Testis (tissue), 2 donors: ENCODE measurements around the gene DLEC1.

Experiments
- POLR2A ChIP-seq: fragments of 450-650 bp; IDR thresholded peaks from one replicate; pipeline ENCODE4 v1.6.1; 2017; ENCODE audit warnings: antibody characterized with exemption, mild to moderate bottlenecking, moderate library complexity
- TF ChIP-seq, protein P1 (sequence below), 3 experiments: fragments of 450-650 bp in 2 of 3; fragments of 200-600 bp in 1 of 3; sonication (generic) in 1 of 3; IDR thresholded peaks; one replicate each; pipeline ENCODE4 v1.5.1; 2016 to 2019; ENCODE audit warnings: antibody characterized with exemption in 3 of 3, mild to moderate bottlenecking in 2 of 3, moderate library complexity in 1 of 3

DNA sequence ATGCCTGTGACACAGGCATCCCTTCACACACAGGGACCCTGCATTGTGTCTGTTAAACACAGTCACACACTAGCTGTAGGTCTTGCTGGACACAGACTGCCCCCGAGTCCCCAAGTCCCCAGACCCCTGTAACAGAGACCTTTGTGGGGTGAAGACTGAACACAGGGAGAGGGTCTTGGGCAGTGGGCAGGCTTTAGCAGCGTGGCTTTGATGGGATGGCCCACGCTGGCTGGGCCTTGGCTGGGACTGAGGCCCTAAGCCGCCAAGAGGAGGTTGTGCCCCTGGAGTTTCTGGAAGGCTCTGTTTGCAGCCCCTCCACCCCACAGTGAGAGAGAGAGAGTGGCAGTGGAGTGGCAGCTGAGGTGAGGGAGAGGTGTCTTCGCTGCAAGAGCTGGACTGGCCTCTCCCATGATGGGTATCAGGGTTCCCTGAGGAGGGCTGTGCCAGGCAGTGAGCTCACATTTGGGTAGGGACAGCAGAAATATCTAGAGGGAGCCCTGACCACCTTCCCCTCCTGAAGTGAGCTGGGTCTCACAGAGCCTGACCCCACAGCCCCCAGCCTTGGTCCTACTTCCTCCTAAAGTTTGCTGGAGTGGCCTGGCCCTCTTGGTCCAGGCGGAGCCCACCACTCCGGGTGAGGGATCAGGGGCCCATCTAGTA lies 49.1 kb upstream of the DLEC1 start:
- TF ChIP-seq, protein P1, sequence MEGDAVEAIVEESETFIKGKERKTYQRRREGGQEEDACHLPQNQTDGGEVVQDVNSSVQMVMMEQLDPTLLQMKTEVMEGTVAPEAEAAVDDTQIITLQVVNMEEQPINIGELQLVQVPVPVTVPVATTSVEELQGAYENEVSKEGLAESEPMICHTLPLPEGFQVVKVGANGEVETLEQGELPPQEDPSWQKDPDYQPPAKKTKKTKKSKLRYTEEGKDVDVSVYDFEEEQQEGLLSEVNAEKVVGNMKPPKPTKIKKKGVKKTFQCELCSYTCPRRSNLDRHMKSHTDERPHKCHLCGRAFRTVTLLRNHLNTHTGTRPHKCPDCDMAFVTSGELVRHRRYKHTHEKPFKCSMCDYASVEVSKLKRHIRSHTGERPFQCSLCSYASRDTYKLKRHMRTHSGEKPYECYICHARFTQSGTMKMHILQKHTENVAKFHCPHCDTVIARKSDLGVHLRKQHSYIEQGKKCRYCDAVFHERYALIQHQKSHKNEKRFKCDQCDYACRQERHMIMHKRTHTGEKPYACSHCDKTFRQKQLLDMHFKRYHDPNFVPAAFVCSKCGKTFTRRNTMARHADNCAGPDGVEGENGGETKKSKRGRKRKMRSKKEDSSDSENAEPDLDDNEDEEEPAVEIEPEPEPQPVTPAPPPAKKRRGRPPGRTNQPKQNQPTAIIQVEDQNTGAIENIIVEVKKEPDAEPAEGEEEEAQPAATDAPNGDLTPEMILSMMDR (IDR thresholded peaks at IDR 0.05) = no peak
- no peak for TF ChIP-seq POLR2A
